ENCODE results near the gene VSTM2L.

DNA sequence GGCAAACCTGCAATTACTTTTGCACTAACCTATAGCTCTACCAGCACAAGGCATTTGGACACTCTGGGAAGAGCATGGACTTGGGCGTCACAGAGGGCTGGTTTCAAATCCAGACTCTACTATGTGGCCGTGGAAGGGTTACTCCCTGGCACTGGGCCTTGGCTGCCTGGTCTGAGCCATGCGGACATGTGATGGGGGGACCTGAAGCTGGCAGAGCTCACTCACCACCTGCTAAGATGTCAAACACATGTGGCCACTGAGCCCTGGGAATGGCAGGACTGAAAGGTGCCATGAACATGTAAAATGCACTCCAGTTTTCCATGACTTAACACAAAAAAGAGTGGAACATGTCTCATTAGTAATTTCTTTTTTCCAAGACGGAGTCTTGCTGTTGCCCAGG lies 23.7 kb downstream of the VSTM2L start:
- no peak for TF ChIP-seq POLR2A (IDR thresholded peaks at IDR 0.05)
- TF ChIP-seq, protein P1, sequence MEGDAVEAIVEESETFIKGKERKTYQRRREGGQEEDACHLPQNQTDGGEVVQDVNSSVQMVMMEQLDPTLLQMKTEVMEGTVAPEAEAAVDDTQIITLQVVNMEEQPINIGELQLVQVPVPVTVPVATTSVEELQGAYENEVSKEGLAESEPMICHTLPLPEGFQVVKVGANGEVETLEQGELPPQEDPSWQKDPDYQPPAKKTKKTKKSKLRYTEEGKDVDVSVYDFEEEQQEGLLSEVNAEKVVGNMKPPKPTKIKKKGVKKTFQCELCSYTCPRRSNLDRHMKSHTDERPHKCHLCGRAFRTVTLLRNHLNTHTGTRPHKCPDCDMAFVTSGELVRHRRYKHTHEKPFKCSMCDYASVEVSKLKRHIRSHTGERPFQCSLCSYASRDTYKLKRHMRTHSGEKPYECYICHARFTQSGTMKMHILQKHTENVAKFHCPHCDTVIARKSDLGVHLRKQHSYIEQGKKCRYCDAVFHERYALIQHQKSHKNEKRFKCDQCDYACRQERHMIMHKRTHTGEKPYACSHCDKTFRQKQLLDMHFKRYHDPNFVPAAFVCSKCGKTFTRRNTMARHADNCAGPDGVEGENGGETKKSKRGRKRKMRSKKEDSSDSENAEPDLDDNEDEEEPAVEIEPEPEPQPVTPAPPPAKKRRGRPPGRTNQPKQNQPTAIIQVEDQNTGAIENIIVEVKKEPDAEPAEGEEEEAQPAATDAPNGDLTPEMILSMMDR (IDR thresholded peaks at IDR 0.05) = no peak

All from body of pancreas (tissue), 4 donors.